ENCODE data around the gene DOCK6. TPM values are rescaled to one million over a fixed set of nuclear protein-coding genes. Genes with fewer than 3 reads are reported as not detected.
"Not testable (repeated sequence)": the region's sequence is repeated elsewhere in the genome, so short reads cannot be mapped to it uniquely, and the experiment has no call there.

Gene DOCK6
- total and polyA plus RNA-seq, 12 donors, result 27.6 to 73.3 (median 40.2) TPM

DNA sequence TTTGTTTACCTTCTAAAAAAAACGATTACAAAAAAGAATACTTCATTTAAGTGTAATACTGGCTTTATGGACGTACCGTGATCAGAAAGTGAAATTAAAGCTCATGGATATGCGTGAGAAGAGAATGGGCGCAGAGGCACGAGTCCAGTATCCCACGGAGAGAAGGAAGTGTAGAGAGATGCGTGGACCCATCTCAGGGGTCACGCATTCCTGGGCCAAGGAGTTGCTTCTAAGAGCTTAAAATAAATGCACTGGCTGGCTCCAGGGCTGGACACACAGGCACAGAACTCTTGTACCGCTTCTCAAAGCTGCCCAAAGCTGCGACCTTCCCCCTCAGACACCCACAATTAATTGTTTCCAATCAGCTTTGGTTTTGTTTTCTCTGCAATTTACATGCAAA, 98.0 kb downstream of the DOCK6 start:
- ATAC-seq (peak in 1 of 8 donors; percentile 24), DNase-seq (no peak)
- Histone ChIP-seq H3K9me3 (peaks cover 0 to 15% (median 0%) of the 10 kb centered on the region in 11 donors), H3K27ac (peak overlapping the region; percentile 70 to 91 (median 83)), H3K27me3 (no peaks in the 10 kb centered on the region), H3K36me3 (peaks cover 0 to 54% (median 38%) of the 10 kb centered on the region in 9 donors), H3K4me3 (peak overlapping the region in 1 of 10 donors; percentile 11), H3K4me1 (peaks cover 12 to 53% (median 41%) of the 10 kb centered on the region in 9 donors)
- intact Hi-C loops (cut with DNase I), result loop anchor here in 1 of 10 donors (2.0 kb wide), 2 partner anchors 21 to 27 kb away; no protein-coding TSS in a partner anchor
- TF ChIP-seq, protein P1, sequence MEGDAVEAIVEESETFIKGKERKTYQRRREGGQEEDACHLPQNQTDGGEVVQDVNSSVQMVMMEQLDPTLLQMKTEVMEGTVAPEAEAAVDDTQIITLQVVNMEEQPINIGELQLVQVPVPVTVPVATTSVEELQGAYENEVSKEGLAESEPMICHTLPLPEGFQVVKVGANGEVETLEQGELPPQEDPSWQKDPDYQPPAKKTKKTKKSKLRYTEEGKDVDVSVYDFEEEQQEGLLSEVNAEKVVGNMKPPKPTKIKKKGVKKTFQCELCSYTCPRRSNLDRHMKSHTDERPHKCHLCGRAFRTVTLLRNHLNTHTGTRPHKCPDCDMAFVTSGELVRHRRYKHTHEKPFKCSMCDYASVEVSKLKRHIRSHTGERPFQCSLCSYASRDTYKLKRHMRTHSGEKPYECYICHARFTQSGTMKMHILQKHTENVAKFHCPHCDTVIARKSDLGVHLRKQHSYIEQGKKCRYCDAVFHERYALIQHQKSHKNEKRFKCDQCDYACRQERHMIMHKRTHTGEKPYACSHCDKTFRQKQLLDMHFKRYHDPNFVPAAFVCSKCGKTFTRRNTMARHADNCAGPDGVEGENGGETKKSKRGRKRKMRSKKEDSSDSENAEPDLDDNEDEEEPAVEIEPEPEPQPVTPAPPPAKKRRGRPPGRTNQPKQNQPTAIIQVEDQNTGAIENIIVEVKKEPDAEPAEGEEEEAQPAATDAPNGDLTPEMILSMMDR (IDR thresholded peaks at IDR 0.05), result no peak
- WGBS, 2 donors, result 56 to 57% methylated on average over 11 of the region's 11 CpGs

DNA sequence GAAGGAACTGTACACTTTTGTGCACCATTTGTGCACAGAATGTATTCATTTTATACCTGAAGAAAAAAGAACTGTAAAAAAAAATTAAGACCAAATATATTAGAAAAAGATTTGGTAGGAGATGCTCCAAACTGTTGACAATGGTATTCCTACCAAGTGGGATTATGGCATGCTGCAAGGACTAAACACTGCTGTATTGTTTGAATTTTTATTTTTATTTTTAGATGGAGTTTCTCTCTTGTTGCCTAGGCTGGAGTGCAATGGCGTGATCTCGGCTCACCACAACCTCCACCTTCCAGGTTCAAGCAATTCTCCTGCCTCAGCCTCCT, 101.9 kb downstream of the DOCK6 start:
- intact Hi-C loops (cut with DNase I); H3K4me3 ChIP-seq; H3K27me3 ChIP-seq; ATAC-seq; DNase-seq: not testable (repeated sequence)
- peak overlapping the region in 8 of 10 donors; percentile 34 to 82 (median 59) for H3K27ac ChIP-seq
- peaks cover 11 to 65% (median 39%) of the 10 kb centered on the region in 9 donors for H3K4me1 ChIP-seq
- peaks cover 0 to 15% (median under 1%) of the 10 kb centered on the region in 9 donors for H3K36me3 ChIP-seq
- H3K9me3 ChIP-seq, result peaks cover 0 to 15% (median 0%) of the 10 kb centered on the region in 11 donors
- WGBS, 2 donors, result 98 to 100% methylated on average over 2 of the region's 2 CpGs

DNA sequence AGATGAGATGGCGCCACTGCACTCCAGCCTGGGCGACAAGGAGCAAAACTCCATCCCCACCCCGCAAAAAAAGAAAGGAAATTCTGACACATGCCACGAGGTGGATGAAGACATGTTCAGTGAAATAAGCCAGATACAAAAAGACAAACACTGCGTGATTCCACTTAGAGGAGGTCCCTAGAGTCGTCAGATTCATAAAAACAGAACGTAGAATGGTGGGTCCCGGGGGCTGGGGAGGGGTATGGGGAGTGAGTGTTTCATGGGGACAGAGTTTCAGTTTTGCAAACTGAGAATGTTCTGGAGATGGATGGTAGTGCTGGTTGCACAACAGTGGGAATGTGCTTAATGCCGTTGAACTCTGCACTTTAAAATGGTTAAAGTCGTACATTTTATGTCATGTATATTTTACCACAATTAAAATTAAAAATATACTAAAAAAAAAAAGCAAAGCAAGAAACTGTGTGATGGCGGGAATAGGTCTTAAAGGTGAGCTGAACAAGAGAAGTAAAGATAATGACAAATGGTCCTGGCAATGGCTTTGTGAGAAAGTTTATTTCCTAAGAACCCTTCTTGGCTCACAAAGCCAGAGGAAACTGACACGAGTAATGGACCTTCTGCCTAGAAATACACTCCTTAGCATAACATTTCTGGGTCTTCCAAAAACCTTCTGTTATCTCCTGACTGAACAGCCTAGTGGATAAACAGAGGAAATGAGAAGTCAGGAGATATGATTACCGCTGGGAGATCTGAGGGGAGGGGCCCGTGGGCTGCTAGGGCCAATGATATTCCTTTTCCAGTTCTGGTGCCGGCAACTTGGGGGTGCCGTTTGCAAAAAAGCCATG, 102.5 kb downstream of the DOCK6 start:
- Histone ChIP-seq H3K27ac (peak overlapping the region; percentile 34 to 82 (median 56)), H3K4me3 (no peak overlapping the region), H3K36me3 (peaks cover 0 to 10% (median 0%) of the 10 kb centered on the region in 9 donors), H3K9me3 (peaks cover 0 to 15% (median 0%) of the 10 kb centered on the region in 11 donors), H3K27me3 (no peaks in the 10 kb centered on the region), H3K4me1 (peaks cover 9 to 63% (median 39%) of the 10 kb centered on the region in 9 donors)
- DNase-seq, result no peak
- peak in 2 of 8 donors; percentile 3 to 21 for ATAC-seq
- intact Hi-C loops (cut with DNase I), result loop anchor here in 4 of 10 donors (5.0 kb wide), 2 partner anchors 32 to 37 kb away; partner anchors contain the start of gene KANK2 (in 3 of the 4)
- TF ChIP-seq, protein P1 (IDR thresholded peaks at IDR 0.05), result no peak
- WGBS, 2 donors, result 30 to 31% methylated on average over 16 of the region's 16 CpGs

DNA sequence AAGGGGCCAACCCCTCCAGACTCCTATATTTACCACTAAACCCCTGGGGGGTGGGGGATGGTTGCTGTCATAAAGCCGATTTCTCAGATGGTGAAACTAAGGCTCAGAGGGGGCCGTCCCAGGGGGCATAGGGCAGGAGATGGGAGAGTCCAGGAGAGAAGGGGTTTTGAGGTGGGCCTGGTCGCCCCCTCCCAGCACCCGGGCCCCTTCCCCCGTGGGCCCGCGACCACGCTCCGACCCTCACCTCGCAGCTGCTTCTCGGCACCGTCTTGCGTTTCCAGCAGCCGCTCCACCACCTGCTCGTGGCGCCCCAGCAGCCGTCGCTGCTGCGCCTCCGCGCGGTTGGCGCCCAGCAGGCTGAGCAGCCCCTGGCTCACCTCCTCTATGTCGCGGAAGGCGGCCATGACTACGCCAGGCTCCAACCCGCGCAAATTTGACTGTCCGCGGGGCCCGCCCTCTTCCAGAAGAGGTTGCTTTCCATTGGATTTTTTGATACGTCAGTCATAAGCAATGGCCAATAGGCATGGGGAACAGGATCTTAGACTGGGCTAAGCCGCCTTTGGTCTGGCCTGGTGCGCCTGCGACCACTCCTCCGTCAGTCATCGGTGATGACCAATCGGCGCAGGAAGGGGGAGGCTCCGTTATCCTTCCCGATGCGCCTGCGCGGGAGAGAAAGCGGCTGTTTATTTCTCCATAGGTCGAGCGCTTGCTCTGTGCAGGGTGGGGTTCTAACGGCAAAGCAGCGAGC, 106.8 kb downstream of the DOCK6 start, which contains the start of gene SPC24:
TSS of gene SPC24 (minus strand) at position 410 of the 748 bp plus-strand sequence. CDS start at position 404, 6 bp downstream.
- DNase-seq, result peak; percentile 96
- Histone ChIP-seq H3K4me1 (peaks cover 10 to 73% (median 43%) of the 10 kb centered on the region in 9 donors), H3K27ac (peak within 1 kb of the TSS in 9 of 10 donors; percentile 57 to 89 (median 72)), H3K36me3 (no peaks in the 10 kb centered on the region), H3K27me3 (no peaks in the 10 kb centered on the region), H3K4me3 (peak within 1 kb of the TSS in 9 of 10 donors; percentile 38 to 80 (median 54)), H3K9me3 (peaks cover 0 to 5% (median 0%) of the 10 kb centered on the region in 11 donors)
- TF ChIP-seq, protein P1 (IDR thresholded peaks at IDR 0.05), result peak in 2 of 9 donors; percentile 12 to 20
- WGBS, 2 donors, result 0% methylated on average over 50 of the region's 50 CpGs
- ATAC-seq, result peak; percentile 91 to 96 (median 94)
- intact Hi-C loops (cut with DNase I), result loop anchor here in 4 of 10 donors (5.0 kb wide), 2 partner anchors 37 to 42 kb away; partner anchors contain the start of gene KANK2 (in 3 of the 4)
